Ovary (tissue), 9 donors: ENCODE results near the gene MRAS. TPM values are rescaled to one million over a fixed set of nuclear protein-coding genes. Genes with fewer than 3 reads are reported as not detected.

Experiments
- DNase-seq, 5 donors: peaks; one replicate each; pipeline ENCODE4 v3.0.0-alpha.2; 2019 to 2020
- H3K27ac ChIP-seq, 2 donors: fragments of 200-600 bp; one replicate each; pipeline versions ENCODE4 v1.5.1 to v1.8.0; 2019 to 2022
- H3K27me3 ChIP-seq: fragments of 200-600 bp; one replicate; pipeline ENCODE4 v1.8.0; 2022
- H3K36me3 ChIP-seq: fragments of 200-600 bp; sonication (generic); one replicate; pipeline ENCODE4 v1.5.1; 2019
- H3K4me1 ChIP-seq: one replicate; pipeline ENCODE4 v1.8.1; 2013; ENCODE audit warnings: mild to moderate bottlenecking, moderate library complexity; ENCODE audit not compliant: insufficient read depth
- H3K4me3 ChIP-seq: fragments of 200-600 bp; sonication (generic); one replicate; pipeline ENCODE4 v1.5.1; 2017
- H3K9me3 ChIP-seq, 2 donors: fragments of 200-600 bp in 1 of 2; sonication (generic) in 1 of 2; one replicate each; pipeline versions ENCODE4 v1.5.1 to v1.8.1; 2013 to 2019; ENCODE audit warnings: mild to moderate bottlenecking in 1 of 2, moderate library complexity in 1 of 2
- EP300 ChIP-seq: sonication (generic); formaldehyde crosslinking; IDR thresholded peaks from one replicate; pipeline ENCODE4 v1.6.1; 2017; ENCODE audit warnings: antibody characterized with exemption
- POLR2A ChIP-seq: fragments of 450-650 bp; IDR thresholded peaks from one replicate; pipeline ENCODE4 v1.6.1; 2017; ENCODE audit warnings: antibody characterized with exemption, mild to moderate bottlenecking, moderate library complexity
- WGBS, 3 donors: extraction: QIAGEN DNeasy Blood & Tissue Kit in 1 of 3; methylation state at CpG; one replicate each; pipeline versions ENCODE4 v1.1.5 to v1.1.7; 2013 to 2017; 5-methylcytosine and 5-hydroxymethylcytosine counted together
- intact Hi-C, 4 donors: fragments of 100-400 bp; cut with DNase I; formaldehyde crosslinking; loops; one replicate each; pipeline versions ENCODE4 v1.11.0 to v1.15.1; 2022 to 2023
- polyA plus RNA-seq, 2 donors: library from polyadenylated mRNA; stranded (reverse); fragments of 200-250 nt in 1 of 2; fragments of 350-450 nt in 1 of 2; fragmentation: Illumina TruSeq in 1 of 2; extraction: RNeasy Lipid Tissue Mini Kit (QIAGEN cat#74804) in 1 of 2; gene quantifications; one replicate each; pipeline ENCODE4 v1.2.3, GENCODE V29; 2013 to 2014
- total RNA-seq, 7 donors: library from RNA; depleted of rRNA in 2 of 7; stranded (reverse); fragments of >200 nt in 2 of 7; fragmentation: NEBNext Ultra II Directional in 3 of 7; extraction: Animal tissue kit (Norgen Biotek cat#: 25700) in 3 of 7; gene quantifications; one replicate each; pipeline versions ENCODE4 v1.1.0 to v1.2.4, GENCODE V29; 2016 to 2023
- TF ChIP-seq, protein P1 (sequence below), 3 donors: fragments of 450-650 bp in 2 of 3; fragments of 200-600 bp in 1 of 3; IDR thresholded peaks; one replicate each; pipeline versions ENCODE4 v1.5.1 to v1.8.0; 2016 to 2022; ENCODE audit warnings: antibody characterized with exemption in 3 of 3, mild to moderate bottlenecking in 1 of 3
- donor health status: DM: no; HTN: no; CAD: no; lungs with moderate emphysema.
- donor health status: DM: no; HTN: no; CAD: no.
- donor health status: Bipolar disorder and iron deficiency.
- donor health status: DM: yes; HTN: yes; CAD: no.
- donor health status: DM: no; HTN: no; CAD: no.
- donor health status: DM: yes; HTN: yes; CAD: no.

MRAS gene
- total and polyA plus RNA-seq, 9 donors, result 35.9 to 148 (median 80.5) TPM

DNA sequence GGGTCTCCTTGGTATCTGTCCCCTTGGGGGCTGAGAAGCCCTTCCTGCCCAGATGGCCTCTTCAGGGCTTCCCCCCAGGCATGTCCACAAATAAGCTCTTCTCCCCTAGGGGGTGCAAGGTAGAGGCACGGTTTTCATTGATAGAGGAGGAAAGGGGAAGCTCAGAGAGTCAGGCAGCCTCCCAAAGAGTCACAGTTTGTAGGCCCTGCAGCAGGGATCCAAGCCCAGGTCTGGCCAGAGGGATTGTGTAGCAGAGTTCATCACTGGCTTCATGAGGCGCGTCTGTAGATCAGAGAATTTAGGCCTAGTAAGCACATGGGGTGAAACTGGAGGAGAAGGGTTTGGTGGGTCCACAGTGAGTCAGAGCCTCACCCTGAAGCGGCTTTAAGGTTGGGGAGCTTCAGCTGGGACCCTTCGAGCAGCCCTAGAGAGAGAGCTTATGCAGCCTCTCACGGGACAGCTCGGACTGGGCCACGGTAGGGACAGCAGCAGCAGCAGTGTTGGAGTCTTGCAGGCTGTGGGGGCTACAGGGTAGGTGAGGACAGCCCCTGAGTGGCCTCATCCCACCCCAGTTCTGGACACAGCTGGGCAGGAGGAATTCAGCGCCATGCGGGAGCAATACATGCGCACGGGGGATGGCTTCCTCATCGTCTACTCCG, 48.5 kb downstream of the MRAS start:
- Histone ChIP-seq H3K9me3 (no peaks in the 10 kb centered on the region), H3K4me3 (no peak overlapping the region), H3K27me3 (no peaks in the 10 kb centered on the region), H3K36me3 (no peaks in the 10 kb centered on the region), H3K4me1 (peaks cover 8% of the 10 kb centered on the region), H3K27ac (no peak overlapping the region)
- WGBS, 3 donors, result 84 to 86% (median 84%) methylated on average over 14 of the region's 14 CpGs
- TF ChIP-seq, protein P1, sequence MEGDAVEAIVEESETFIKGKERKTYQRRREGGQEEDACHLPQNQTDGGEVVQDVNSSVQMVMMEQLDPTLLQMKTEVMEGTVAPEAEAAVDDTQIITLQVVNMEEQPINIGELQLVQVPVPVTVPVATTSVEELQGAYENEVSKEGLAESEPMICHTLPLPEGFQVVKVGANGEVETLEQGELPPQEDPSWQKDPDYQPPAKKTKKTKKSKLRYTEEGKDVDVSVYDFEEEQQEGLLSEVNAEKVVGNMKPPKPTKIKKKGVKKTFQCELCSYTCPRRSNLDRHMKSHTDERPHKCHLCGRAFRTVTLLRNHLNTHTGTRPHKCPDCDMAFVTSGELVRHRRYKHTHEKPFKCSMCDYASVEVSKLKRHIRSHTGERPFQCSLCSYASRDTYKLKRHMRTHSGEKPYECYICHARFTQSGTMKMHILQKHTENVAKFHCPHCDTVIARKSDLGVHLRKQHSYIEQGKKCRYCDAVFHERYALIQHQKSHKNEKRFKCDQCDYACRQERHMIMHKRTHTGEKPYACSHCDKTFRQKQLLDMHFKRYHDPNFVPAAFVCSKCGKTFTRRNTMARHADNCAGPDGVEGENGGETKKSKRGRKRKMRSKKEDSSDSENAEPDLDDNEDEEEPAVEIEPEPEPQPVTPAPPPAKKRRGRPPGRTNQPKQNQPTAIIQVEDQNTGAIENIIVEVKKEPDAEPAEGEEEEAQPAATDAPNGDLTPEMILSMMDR (IDR thresholded peaks at IDR 0.05), result no peak
- TF ChIP-seq EP300 (no peak), POLR2A (no peak)
- intact Hi-C loops, result loop anchor here in 1 of 4 donors (5.0 kb wide), 1 partner anchor 60 kb away; no protein-coding TSS in a partner anchor
- no peak for DNase-seq

DNA sequence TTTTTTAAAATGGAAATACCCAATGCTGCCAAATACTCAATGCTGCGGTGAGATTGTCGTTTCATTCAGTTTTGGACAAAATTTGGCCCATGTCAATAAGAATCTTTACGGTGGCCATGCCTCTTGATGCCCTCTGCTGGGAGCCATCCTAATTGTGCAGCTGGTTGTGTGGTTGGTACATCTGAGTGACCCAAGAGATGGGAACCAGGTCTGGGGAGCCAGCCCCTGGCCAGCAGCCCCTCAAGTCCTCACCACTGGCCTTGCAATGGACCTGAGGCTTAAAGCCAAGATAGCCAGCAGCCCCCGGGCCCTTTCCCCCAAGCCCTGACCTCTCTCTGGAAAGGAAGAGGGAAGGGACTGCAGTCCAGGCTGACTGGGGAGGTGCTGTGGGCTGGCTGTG, 49.6 kb downstream of the MRAS start:
- Histone ChIP-seq H3K4me1 (peaks cover 8% of the 10 kb centered on the region), H3K36me3 (no peaks in the 10 kb centered on the region), H3K9me3 (no peaks in the 10 kb centered on the region), H3K27me3 (no peaks in the 10 kb centered on the region), H3K4me3 (no peak overlapping the region), H3K27ac (no peak overlapping the region)
- intact Hi-C loops, result loop anchor here in 1 of 4 donors (5.0 kb wide), 1 partner anchor 61 kb away; no protein-coding TSS in a partner anchor
- 85 to 93% (median 90%) methylated on average over 4 of the region's 4 CpGs for WGBS, 3 donors
- no peak for TF ChIP-seq POLR2A
- TF ChIP-seq, protein P1 (IDR thresholded peaks at IDR 0.05), result no peak
- TF ChIP-seq EP300, result no peak
- DNase-seq, result no peak

DNA sequence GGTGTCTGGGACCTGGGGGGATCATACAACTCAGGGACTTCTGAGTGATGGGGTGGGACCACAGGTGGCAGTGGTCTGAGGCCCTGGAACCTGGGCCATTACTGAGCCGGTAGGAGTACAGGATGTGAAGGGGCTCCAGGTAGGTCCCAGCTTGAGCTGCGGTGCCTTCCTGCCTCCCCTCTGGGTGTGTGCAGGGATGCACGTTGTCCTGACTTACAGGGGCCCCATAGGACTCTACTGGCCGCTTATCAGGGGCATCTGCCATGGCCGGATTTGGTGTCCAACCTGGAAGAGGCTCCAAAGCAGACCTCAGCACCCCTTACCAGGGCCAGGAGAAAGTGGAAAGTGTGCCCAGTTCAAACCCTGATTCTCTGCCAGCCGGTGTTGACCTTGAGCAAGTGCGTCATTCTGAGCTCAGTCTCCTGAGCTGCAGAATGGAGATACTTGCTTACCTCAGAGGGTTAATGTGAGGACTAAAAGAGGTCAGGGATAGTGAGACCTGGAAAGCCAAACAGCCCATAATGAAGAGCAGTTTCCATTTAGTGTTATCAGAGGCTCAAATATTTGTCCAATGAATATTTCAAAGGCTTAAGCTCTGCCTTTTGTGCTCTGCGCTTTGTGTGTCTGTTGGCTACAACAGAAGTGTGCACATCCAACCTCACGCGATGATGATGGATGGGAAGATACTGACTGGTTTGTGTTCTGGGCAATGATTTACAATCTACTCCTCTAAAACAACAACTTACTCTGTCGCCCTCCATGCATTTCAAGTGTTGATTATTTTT, 50.6 kb downstream of the MRAS start:
- Histone ChIP-seq H3K27ac (peak overlapping the region in 1 of 2 donors; percentile 64), H3K4me3 (no peak overlapping the region), H3K4me1 (peaks cover 8% of the 10 kb centered on the region), H3K27me3 (no peaks in the 10 kb centered on the region), H3K36me3 (no peaks in the 10 kb centered on the region), H3K9me3 (no peaks in the 10 kb centered on the region)
- DNase-seq, result peak in 4 of 5 donors; percentile 54 to 77 (median 69)
- WGBS, 3 donors, result 42 to 44% (median 44%) methylated on average over 10 to 11 of the region's 11 CpGs
- intact Hi-C loops, result loop anchor here in 1 of 4 donors (5.0 kb wide), 1 partner anchor 62 kb away; no protein-coding TSS in a partner anchor
- TF ChIP-seq POLR2A (no peak), EP300 (no peak)
- TF ChIP-seq, protein P1 (IDR thresholded peaks at IDR 0.05), result no peak

DNA sequence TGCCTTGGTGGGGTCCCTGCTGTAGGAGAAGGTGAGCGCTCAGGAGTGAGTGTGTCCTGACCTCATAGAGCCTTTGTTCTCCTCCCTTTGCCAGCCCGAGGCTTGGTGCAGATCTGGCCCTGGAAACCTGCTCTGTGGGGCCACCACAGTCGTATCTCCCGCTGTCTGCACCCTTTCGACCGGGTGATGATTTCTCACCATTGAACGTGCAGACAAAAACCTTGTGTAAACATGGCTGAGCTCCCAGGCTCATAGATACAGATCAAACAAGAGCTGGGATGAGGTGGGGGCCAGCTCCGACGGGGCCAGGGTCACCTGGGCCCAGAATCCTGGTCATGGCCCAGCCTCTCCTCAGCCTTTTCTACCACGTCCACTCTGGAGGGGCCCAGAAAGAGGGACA, 51.4 kb downstream of the MRAS start:
- intact Hi-C loops, result loop anchor here in 1 of 4 donors (5.0 to 10.0 kb wide), 2 partner anchors 62 to 515 kb away; no protein-coding TSS in a partner anchor
- Histone ChIP-seq H3K27ac (peak overlapping the region in 1 of 2 donors; percentile 64), H3K4me3 (no peak overlapping the region)

More for the DNA sequence above, 51.4 kb downstream of the MRAS start:
- Histone ChIP-seq H3K27me3 (no peaks in the 10 kb centered on the region), H3K36me3 (no peaks in the 10 kb centered on the region), H3K9me3 (no peaks in the 10 kb centered on the region), H3K4me1 (peaks cover 8% of the 10 kb centered on the region)
- WGBS, 3 donors, result 65 to 71% (median 66%) methylated on average over 10 of the region's 10 CpGs
- TF ChIP-seq POLR2A (no peak), EP300 (no peak)
- TF ChIP-seq, protein P1 (IDR thresholded peaks at IDR 0.05), result no peak
- DNase-seq, result no peak
